H1 (cell line): ENCODE results near the gene TSPAN4.

Source experiments
- BCL11A ChIP-seq, 2 experiments: IDR thresholded peaks; one replicate each; pipeline ENCODE4 v1.6.1; 2011; ENCODE audit warnings: low read depth in 2 of 2, low read length in 2 of 2, mild to moderate bottlenecking in 2 of 2
- EGR1 ChIP-seq: IDR thresholded peaks from 2 replicates; pipeline ENCODE4 v1.6.1; 2011; ENCODE audit warnings: low read depth, low read length, borderline replicate concordance
- EP300 ChIP-seq, 2 experiments: IDR thresholded peaks; 1 replicate in 1 of 2; 2 replicates in 1 of 2; pipeline ENCODE4 v1.6.1; 2011 to 2012; ENCODE audit warnings: low read depth in 2 of 2, low read length in 2 of 2, mild to moderate bottlenecking in 2 of 2, borderline replicate concordance in 1 of 2, inconsistent platforms in 1 of 2, moderate library complexity in 1 of 2
- NRF1 ChIP-seq: IDR thresholded peaks from 2 replicates; pipeline ENCODE4 v1.6.1; 2011; ENCODE audit warnings: mild to moderate bottlenecking, low read depth, low read length, improper control_type of control experiment
- POLR2A ChIP-seq, 2 experiments: IDR thresholded peaks; 1 replicate in 1 of 2; 2 replicates in 1 of 2; pipeline ENCODE4 v1.6.1; 2011; ENCODE audit warnings: low read depth in 2 of 2, low read length in 2 of 2, mild to moderate bottlenecking in 2 of 2; ENCODE audit errors: control extremely low read depth in 1 of 2
- POLR2AphosphoS5 ChIP-seq: IDR thresholded peaks from 2 replicates; pipeline ENCODE4 v1.6.1; 2011; ENCODE audit warnings: low read depth, low read length
- POU5F1 ChIP-seq: IDR thresholded peaks from 2 replicates; pipeline ENCODE4 v1.6.1; 2011; ENCODE audit warnings: low read depth, mild to moderate bottlenecking, low read length, moderate library complexity
- RFX5 ChIP-seq: IDR thresholded peaks from 2 replicates; pipeline ENCODE4 v1.6.1; 2011; ENCODE audit warnings: low read depth, low read length, improper control_type of control experiment, borderline replicate concordance
- RNF2 ChIP-seq: fragments of 200-900, 300-1000 bp; sonication (generic); IDR thresholded peaks from 2 replicates; pipeline ENCODE4 v1.7.1; 2016; ENCODE audit warnings: borderline replicate concordance, low read depth, mild to moderate bottlenecking, antibody characterized with exemption, low read length; ENCODE audit not compliant: poor library complexity, severe bottlenecking; ENCODE audit errors: missing control alignments
- RXRA ChIP-seq: IDR thresholded peaks from 2 replicates; pipeline ENCODE4 v1.6.1; 2011; ENCODE audit warnings: low read depth, mild to moderate bottlenecking, low read length, moderate library complexity; ENCODE audit not compliant: insufficient read depth
- SP2 ChIP-seq: IDR thresholded peaks from 2 replicates; pipeline ENCODE4 v1.6.1; 2012; ENCODE audit warnings: mild to moderate bottlenecking, low read length, inconsistent platforms
- TEAD4 ChIP-seq: IDR thresholded peaks from 2 replicates; pipeline ENCODE4 v1.6.1; 2012; ENCODE audit warnings: low read depth, low read length, inconsistent platforms, mixed read lengths
- TF ChIP-seq, protein P1 (sequence below), 3 experiments: IDR thresholded peaks; 1 replicate in 2 of 3; 2 replicates in 1 of 3; pipeline versions ENCODE4 v1.5.1 to v1.6.1; 2011; ENCODE audit warnings: low read length in 3 of 3, mild to moderate bottlenecking in 3 of 3, inconsistent platforms in 2 of 3, low read depth in 1 of 3, moderate library complexity in 1 of 3; ENCODE audit not compliant: insufficient read depth in 1 of 3; ENCODE audit errors: control extremely low read depth in 1 of 3

DNA sequence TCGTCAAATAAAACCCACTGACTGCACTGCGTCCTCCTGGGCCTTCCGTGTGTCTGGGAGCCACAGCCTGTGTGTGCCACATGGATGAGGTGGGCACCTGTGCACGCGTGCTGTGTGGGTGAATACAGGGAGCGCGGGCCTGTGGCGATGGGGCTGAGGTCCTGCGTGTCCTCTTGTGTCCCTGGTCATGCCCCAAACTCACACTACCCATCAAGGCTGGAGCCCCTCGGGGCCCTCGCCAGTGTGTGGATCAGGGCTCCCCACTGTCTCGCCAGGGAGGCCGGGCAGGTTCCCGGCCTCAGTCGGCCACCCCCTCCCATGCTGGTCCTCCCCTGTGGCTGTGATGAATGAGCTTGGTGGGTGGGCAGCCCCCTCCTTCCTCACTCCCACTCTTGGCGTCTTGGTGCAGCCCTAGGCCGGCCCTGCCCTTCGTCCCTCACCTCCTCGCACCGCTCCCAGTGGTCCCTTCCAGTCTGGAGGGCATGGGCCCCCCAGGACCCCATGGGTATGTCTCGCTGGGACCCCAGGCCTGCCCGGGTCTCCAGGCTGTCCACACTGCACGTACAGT, 10.6 kb upstream of the TSPAN4 start:
- TF ChIP-seq TEAD4 (no peak), POLR2AphosphoS5 (no peak), EP300 (IDR thresholded peaks at IDR 0.05; ENCODE audit: borderline replicate concordance in 1 of 2, low read depth in 2 of 2, low read length in 2 of 2) (no peak), BCL11A (IDR thresholded peaks at IDR 0.05; ENCODE audit: low read depth in 2 of 2, low read length in 2 of 2) (no peak), SP2 (no peak), RNF2 (no peak), POLR2A (IDR thresholded peaks at IDR 0.05; ENCODE audit: control extremely low read depth in 1 of 2, low read depth in 2 of 2, low read length in 2 of 2) (no peak), RXRA (no peak), RFX5 (no peak), NRF1 (no peak), EGR1 (no peak), POU5F1 (no peak)
- TF ChIP-seq, protein P1, sequence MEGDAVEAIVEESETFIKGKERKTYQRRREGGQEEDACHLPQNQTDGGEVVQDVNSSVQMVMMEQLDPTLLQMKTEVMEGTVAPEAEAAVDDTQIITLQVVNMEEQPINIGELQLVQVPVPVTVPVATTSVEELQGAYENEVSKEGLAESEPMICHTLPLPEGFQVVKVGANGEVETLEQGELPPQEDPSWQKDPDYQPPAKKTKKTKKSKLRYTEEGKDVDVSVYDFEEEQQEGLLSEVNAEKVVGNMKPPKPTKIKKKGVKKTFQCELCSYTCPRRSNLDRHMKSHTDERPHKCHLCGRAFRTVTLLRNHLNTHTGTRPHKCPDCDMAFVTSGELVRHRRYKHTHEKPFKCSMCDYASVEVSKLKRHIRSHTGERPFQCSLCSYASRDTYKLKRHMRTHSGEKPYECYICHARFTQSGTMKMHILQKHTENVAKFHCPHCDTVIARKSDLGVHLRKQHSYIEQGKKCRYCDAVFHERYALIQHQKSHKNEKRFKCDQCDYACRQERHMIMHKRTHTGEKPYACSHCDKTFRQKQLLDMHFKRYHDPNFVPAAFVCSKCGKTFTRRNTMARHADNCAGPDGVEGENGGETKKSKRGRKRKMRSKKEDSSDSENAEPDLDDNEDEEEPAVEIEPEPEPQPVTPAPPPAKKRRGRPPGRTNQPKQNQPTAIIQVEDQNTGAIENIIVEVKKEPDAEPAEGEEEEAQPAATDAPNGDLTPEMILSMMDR (IDR thresholded peaks at IDR 0.05; ENCODE audit: control extremely low read depth in 1 of 3, insufficient read depth in 1 of 3, low read depth in 1 of 3, low read length in 3 of 3) = no peak
